Cardiac muscle cell (in vitro differentiated cells and primary cell): ENCODE data around the gene PLK1. TPM values are rescaled to one million over a fixed set of nuclear protein-coding genes. Genes with fewer than 3 reads are reported as not detected.
"Not testable (repeated sequence)": the region's sequence is repeated elsewhere in the genome, so short reads cannot be mapped to it uniquely, and the experiment has no call there.

ENCODE experiments used
- DNase-seq, 2 donors: peaks; one replicate each; pipeline versions ENCODE4 v3.0.0 to v3.0.0-alpha.2; 2010 to 2017; ENCODE audit warnings: low read depth in 1 of 2, low spot score in 1 of 2
- H3K27ac ChIP-seq: fragments of 200-600 bp; sonication (generic); 2 replicates; pipeline ENCODE4 v1.5.1; 2016
- H3K27me3 ChIP-seq: fragments of 200-600 bp; sonication (generic); 2 replicates; pipeline ENCODE4 v1.6.0; 2016; ENCODE audit warnings: control low read depth
- H3K36me3 ChIP-seq: fragments of 200-600 bp; sonication (generic); 2 replicates; pipeline ENCODE4 v1.5.1; 2016; ENCODE audit warnings: control low read depth
- H3K4me1 ChIP-seq: fragments of 200-600 bp; sonication (generic); 2 replicates; pipeline ENCODE4 v1.8.1; 2017; ENCODE audit warnings: low read depth, mild to moderate bottlenecking, mixed run types
- H3K4me3 ChIP-seq: fragments of 200-600 bp; sonication (generic); 2 replicates; pipeline ENCODE4 v1.5.1; 2016; ENCODE audit warnings: mild to moderate bottlenecking
- H3K9me3 ChIP-seq: fragments of 200-600 bp; sonication (generic); 2 replicates; pipeline ENCODE4 v1.5.1; 2017; ENCODE audit warnings: low read depth, mild to moderate bottlenecking, control low read depth
- polyA plus RNA-seq: library from polyadenylated mRNA; unstranded; fragments of >200 nt; fragmentation: Nextera tagmentation; extraction: Ambion mirVana; gene quantifications from 2 replicates; pipeline ENCODE4 v1.2.1, GENCODE V29; 2016
- total RNA-seq: library from RNA; depleted of rRNA; stranded (reverse); fragments of >200 nt; gene quantifications from 2 replicates; pipeline ENCODE4 v1.2.3, GENCODE V29; 2016
- TF ChIP-seq, protein P1 (sequence below): IDR thresholded peaks from 2 replicates; pipeline ENCODE4 v1.5.1; 2012; ENCODE audit warnings: low read depth, mild to moderate bottlenecking, low read length

Gene PLK1
- total and polyA plus RNA-seq, 2 experiments from 2014 or later: 13.4 to 93.3 TPM

DNA sequence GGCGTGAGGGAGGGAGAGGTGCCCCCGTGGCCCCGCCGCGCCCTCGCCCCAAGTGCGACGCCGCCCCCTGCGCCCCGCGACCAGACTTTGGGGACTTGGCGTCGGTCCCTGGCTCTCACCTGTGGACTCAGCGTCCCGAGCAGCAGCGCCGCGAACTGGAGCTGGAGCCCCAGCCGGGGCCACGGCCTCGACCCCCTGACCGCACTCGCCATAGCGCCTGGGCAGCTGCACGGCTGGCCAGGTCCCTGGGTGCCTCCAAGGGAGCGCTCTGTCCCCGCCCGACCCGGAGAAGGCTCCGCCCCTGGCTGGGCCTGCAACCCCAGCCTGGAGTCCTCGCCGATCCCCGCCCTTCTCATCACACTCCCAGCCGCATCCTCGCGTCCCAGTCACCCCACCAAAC, 34.3 kb downstream of the PLK1 start, which contains the start of gene ERN2:
ERN2 (minus strand) TSS at position 247 of the 400 bp plus-strand sequence; CDS start at position 212, 35 bp downstream.
- TF ChIP-seq, protein P1, sequence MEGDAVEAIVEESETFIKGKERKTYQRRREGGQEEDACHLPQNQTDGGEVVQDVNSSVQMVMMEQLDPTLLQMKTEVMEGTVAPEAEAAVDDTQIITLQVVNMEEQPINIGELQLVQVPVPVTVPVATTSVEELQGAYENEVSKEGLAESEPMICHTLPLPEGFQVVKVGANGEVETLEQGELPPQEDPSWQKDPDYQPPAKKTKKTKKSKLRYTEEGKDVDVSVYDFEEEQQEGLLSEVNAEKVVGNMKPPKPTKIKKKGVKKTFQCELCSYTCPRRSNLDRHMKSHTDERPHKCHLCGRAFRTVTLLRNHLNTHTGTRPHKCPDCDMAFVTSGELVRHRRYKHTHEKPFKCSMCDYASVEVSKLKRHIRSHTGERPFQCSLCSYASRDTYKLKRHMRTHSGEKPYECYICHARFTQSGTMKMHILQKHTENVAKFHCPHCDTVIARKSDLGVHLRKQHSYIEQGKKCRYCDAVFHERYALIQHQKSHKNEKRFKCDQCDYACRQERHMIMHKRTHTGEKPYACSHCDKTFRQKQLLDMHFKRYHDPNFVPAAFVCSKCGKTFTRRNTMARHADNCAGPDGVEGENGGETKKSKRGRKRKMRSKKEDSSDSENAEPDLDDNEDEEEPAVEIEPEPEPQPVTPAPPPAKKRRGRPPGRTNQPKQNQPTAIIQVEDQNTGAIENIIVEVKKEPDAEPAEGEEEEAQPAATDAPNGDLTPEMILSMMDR: no peak
- DNase-seq: no peak
- H3K27me3 ChIP-seq: peaks cover 57% of the 10 kb centered on the region
- H3K36me3 ChIP-seq: no peaks in the 10 kb centered on the region
- no peaks in the 10 kb centered on the region for H3K9me3 ChIP-seq
- no peak within 1 kb of the TSS for H3K4me3 ChIP-seq
- no peak within 1 kb of the TSS for H3K27ac ChIP-seq
- no peaks in the 10 kb centered on the region for H3K4me1 ChIP-seq

DNA sequence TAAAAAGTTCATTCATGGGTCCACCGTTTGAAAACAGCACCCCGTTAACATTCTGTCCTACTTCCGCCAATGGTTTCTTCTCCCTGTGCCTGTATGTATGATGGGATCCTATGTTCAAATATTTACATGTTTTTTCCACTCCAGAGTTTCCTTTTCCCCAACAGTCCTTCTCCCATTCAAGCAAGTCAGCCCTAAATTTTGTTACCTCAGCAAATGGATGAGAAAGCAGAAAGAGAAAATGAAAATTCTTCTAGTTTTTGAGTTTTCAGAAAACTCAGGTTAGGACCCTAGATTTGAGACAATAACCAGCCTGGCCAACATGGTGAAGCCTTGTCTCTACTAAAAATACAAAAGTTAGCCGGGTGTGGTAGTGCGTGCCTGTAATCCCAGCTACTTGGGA, 37.8 kb downstream of the PLK1 start:
- no peak for DNase-seq
- Histone ChIP-seq H3K4me3 (no peak overlapping the region), H3K9me3 (no peaks in the 10 kb centered on the region), H3K4me1 (no peaks in the 10 kb centered on the region), H3K27ac (no peak overlapping the region), H3K27me3 (peaks cover 49% of the 10 kb centered on the region), H3K36me3 (no peaks in the 10 kb centered on the region)
- TF ChIP-seq, protein P1: no peak

DNA sequence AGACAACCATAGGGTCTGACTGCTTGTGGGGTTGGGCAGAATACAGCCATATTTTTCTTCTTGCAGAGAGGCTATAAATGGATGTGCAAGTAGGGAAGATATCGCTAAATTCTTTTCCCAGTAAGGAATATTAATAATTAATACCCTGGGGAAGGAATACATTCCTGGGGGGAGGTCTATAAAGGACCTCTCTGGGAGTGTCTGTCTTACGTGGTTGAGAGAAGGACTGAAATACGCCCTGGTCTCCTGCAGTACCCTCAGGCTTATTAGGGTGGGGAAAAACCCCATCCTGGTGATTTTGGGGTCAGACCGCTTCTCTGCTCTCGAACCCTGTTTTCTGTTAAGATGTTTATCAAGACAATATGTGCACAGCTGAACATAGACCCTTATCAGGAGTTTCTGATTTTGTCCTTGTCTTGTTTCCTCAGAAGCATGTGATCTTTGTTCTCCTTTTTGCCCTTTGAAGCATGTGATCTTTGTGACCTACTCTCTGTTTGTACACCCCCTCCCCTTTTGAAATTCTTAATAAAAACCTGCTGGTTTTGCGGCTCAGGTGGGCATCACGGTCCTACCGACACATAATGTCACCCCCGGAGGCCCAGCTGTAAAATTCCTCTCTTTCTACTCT, 44.0 kb downstream of the PLK1 start:
- not testable (repeated sequence) for H3K4me1 ChIP-seq, H3K36me3 ChIP-seq, H3K9me3 ChIP-seq, DNase-seq, H3K27me3 ChIP-seq, H3K27ac ChIP-seq, H3K4me3 ChIP-seq

DNA sequence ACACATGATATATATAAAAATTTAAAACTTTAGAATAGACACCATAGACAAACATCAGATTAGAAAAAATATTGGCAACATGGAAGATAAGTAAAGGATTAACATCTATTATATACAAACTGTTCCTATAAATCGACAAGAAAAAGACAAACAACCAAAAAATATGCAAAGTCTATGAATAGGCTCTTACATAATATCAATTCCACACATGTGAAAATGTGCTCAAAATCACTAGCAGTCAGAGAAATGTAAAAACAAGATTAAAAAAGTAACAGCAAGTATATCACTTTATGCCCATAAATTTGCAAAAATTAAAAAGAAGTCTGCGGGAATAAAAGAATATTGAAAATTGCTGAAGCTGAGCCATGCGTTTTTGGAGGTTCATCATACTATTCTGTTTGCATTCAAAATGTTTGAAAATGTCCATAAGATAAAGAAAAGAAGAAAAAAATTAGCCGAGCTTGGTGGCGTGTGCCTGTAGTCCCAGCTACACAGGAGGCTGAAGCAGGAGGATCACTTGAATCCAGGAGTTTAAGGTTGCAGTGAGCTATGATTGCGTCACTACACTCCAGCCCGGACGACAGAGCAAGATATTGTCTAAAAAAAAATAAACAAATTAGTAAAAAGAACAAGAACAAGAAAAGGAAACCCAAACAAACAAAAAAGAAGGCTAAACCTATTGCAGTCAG, 45.6 kb downstream of the PLK1 start:
- Histone ChIP-seq H3K4me1 (no peaks in the 10 kb centered on the region), H3K36me3 (no peaks in the 10 kb centered on the region), H3K4me3 (no peak overlapping the region), H3K27me3 (no peaks in the 10 kb centered on the region), H3K27ac (no peak overlapping the region), H3K9me3 (no peaks in the 10 kb centered on the region)
- DNase-seq: no peak
- TF ChIP-seq, protein P1: no peak

DNA sequence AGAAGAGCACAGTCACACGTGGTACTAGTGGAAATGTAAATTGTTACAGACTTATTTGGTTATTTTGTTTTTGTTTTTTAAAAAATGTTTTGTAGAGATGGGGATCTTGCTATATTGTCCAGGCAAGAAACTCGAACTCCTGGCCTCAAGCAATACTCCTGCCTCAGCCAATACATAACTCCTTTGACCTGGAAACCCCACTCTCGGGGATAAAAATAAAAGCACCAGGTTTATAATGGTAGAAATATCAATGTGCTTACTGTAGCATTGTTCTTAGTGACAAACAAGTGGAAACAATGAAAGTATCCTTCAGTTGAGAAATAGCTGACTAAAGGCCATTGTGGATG, 46.1 kb downstream of the PLK1 start:
- H3K36me3 ChIP-seq: no peaks in the 10 kb centered on the region
- H3K27me3 ChIP-seq: no peaks in the 10 kb centered on the region
- H3K4me1 ChIP-seq: no peaks in the 10 kb centered on the region
- H3K9me3 ChIP-seq: no peaks in the 10 kb centered on the region
- DNase-seq: no peak
- H3K27ac ChIP-seq: no peak overlapping the region
- TF ChIP-seq, protein P1: no peak
- no peak overlapping the region for H3K4me3 ChIP-seq

DNA sequence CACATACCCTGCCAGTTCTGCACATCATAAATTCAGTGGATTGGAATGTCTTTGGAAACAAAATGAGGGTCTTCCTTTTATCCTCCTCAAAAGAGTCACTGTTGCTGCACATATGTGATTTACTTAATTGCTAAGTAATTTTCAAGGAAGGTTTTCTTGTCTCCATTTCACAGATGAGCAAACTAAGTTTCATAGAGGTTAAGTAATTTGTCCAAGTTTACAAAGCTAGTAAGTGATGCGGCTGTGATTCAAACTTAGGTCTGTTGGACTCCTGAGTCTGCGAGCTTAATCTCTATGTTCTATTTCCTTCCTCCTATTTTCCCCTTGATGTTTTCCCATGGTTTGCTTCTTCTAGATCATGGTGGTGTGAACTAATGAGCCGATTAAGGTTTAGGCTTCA, 48.0 kb downstream of the PLK1 start:
- no peaks in the 10 kb centered on the region for H3K27me3 ChIP-seq
- H3K27ac ChIP-seq: no peak overlapping the region
- no peak for DNase-seq
- no peak overlapping the region for H3K4me3 ChIP-seq
- no peaks in the 10 kb centered on the region for H3K4me1 ChIP-seq
- TF ChIP-seq, protein P1: no peak
- no peaks in the 10 kb centered on the region for H3K36me3 ChIP-seq
- H3K9me3 ChIP-seq: no peaks in the 10 kb centered on the region
